GM23248 (cell line): ENCODE data around the gene ZNF541. TPM values are rescaled to one million over a fixed set of nuclear protein-coding genes. Genes with fewer than 3 reads are reported as not detected.

Source experiments
- DNase-seq: peaks from one replicate; pipeline ENCODE4 v3.0.0-alpha.2; 2015
- H2AFZ ChIP-seq: fragments of 200-600 bp; sonication (generic); 2 replicates; pipeline ENCODE4 v1.6.1; 2016; ENCODE audit warnings: antibody characterized with exemption
- H3F3A ChIP-seq: fragments of 200-600 bp; sonication (generic); 2 replicates; pipeline ENCODE4 v1.6.1; 2016; ENCODE audit warnings: mild to moderate bottlenecking, antibody characterized with exemption, mixed run types; ENCODE audit not compliant: insufficient read depth
- H3K27ac ChIP-seq: fragments of 200-600 bp; sonication (generic); 2 replicates; pipeline ENCODE4 v1.5.1; 2016; ENCODE audit warnings: mild to moderate bottlenecking
- H3K27me3 ChIP-seq: fragments of 200-600 bp; sonication (generic); replicated peaks from 2 replicates; pipeline ENCODE4 v1.6.1; 2016; ENCODE audit warnings: mild to moderate bottlenecking; ENCODE audit not compliant: insufficient read depth
- H3K36me3 ChIP-seq: fragments of 200-600 bp; sonication (generic); 2 replicates; pipeline ENCODE4 v1.6.1; 2016; ENCODE audit warnings: low read depth, mild to moderate bottlenecking
- H3K4me1 ChIP-seq: fragments of 200-600 bp; sonication (generic); 2 replicates; pipeline ENCODE4 v1.6.1; 2016; ENCODE audit warnings: mild to moderate bottlenecking; ENCODE audit not compliant: insufficient read depth
- H3K4me2 ChIP-seq: fragments of 200-600 bp; sonication (generic); one replicate; pipeline ENCODE4 v1.6.1; 2016; ENCODE audit warnings: mild to moderate bottlenecking; ENCODE audit not compliant: unreplicated experiment
- H3K4me3 ChIP-seq: fragments of 200-600 bp; sonication (generic); 2 replicates; pipeline ENCODE4 v1.5.1; 2016; ENCODE audit warnings: mild to moderate bottlenecking
- H3K79me2 ChIP-seq: fragments of 200-600 bp; sonication (generic); 2 replicates; pipeline ENCODE4 v1.6.1; 2016; ENCODE audit warnings: mild to moderate bottlenecking; ENCODE audit not compliant: insufficient read depth
- H3K9ac ChIP-seq: fragments of 200-600 bp; sonication (generic); 2 replicates; pipeline ENCODE4 v1.6.1; 2016; ENCODE audit warnings: mild to moderate bottlenecking
- H3K9me2 ChIP-seq: fragments of 200-600 bp; sonication (generic); 2 replicates; pipeline ENCODE4 v1.6.1; 2016; ENCODE audit warnings: mixed run types, mild to moderate bottlenecking, moderate library complexity; ENCODE audit not compliant: insufficient read depth
- H3K9me3 ChIP-seq: fragments of 200-600 bp; sonication (generic); one replicate; pipeline ENCODE4 v1.6.1; 2017; ENCODE audit warnings: low read depth
- H4K20me1 ChIP-seq: fragments of 200-600 bp; sonication (generic); 2 replicates; pipeline ENCODE4 v1.6.0; 2016; ENCODE audit not compliant: insufficient read depth
- EZH2 ChIP-seq: fragments of 200-600 bp; sonication (generic); IDR thresholded peaks from 2 replicates; pipeline ENCODE4 v1.6.1; 2018; ENCODE audit warnings: antibody characterized with exemption, mild to moderate bottlenecking; ENCODE audit not compliant: insufficient read depth, poor library complexity, severe bottlenecking
- EZH2phosphoT487 ChIP-seq: fragments of 200-600 bp; sonication (generic); IDR thresholded peaks from 2 replicates; pipeline ENCODE4 v1.6.1; 2018; ENCODE audit warnings: antibody characterized with exemption, moderate library complexity, mild to moderate bottlenecking, low read depth; ENCODE audit not compliant: insufficient read depth
- WGBS, 2 experiments: methylation state at CpG; one replicate each; pipeline ENCODE4 v1.1.6; 2015 to 2017; ENCODE audit warnings: low lambda C conversion rate in 2 of 2, low coverage in 1 of 2; ENCODE audit errors: missing lambda C conversion rate in 2 of 2; 5-methylcytosine and 5-hydroxymethylcytosine counted together
- in situ Hi-C: fragments of 300-500 bp; cut with MboI; formaldehyde crosslinking; loops from 2 replicates; pipeline ENCODE4 v1.15.0; 2020
- polyA plus RNA-seq: library from polyadenylated mRNA; unstranded; fragments of >200 nt; fragmentation: Nextera tagmentation; extraction: Ambion mirVana; gene quantifications from 2 replicates; pipeline ENCODE4 v1.2.1, GENCODE V29; 2016
- total RNA-seq: library from RNA; depleted of rRNA; stranded (reverse); fragments of >200 nt; shearing (Covaris generic); gene quantifications from 2 replicates; pipeline ENCODE4 v1.2.3, GENCODE V29; 2014

Gene ZNF541
- total and polyA plus RNA-seq, 2 experiments from 2014 or later, result 0.15 TPM; not detected in 1

DNA sequence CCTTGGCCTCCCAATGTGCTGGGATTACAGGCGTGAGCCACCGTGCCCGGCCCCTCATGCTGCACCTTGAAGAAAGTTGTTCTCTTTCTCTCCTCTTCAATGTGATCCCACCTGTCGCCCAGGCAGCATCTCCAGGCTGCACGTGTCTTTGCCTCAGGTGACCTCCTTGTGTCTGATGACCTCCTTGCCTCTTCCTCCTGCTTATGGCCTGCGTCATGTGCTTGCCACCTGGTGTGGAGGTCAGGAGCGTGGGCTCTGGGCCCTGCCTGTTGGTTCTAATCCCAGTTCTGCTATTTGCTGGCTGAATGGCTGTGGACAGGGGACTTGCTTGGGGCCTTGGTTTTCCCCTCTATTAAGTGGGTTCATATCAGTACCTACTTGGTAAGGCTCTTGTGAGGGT is 42.3 kb upstream of the ZNF541 start:
- Histone ChIP-seq H3K27me3 (no peaks in the 10 kb centered on the region), H3F3A (peaks cover 11% of the 10 kb centered on the region; the same call in 1 of the 2 replicates), H3K4me3 (no peak overlapping the region), H2AFZ (no peak overlapping the region), H3K36me3 (no peaks in the 10 kb centered on the region), H3K79me2 (peaks cover 100% of the 10 kb centered on the region), H3K27ac (no peak overlapping the region), H3K4me2 (no peak overlapping the region), H3K9ac (no peak overlapping the region), H4K20me1 (peaks cover 5% of the 10 kb centered on the region; the same call in 1 of the 2 replicates), H3K9me3 (no peaks in the 10 kb centered on the region), H3K4me1 (peaks cover 23% of the 10 kb centered on the region), H3K9me2 (no peaks in the 10 kb centered on the region)
- WGBS, 2 experiments, result 88 to 93% methylated on average over 7 of the region's 7 CpGs
- TF ChIP-seq EZH2 (no peak), EZH2phosphoT487 (no peak)
- in situ Hi-C loops, result no loop called here
- DNase-seq, result no peak

DNA sequence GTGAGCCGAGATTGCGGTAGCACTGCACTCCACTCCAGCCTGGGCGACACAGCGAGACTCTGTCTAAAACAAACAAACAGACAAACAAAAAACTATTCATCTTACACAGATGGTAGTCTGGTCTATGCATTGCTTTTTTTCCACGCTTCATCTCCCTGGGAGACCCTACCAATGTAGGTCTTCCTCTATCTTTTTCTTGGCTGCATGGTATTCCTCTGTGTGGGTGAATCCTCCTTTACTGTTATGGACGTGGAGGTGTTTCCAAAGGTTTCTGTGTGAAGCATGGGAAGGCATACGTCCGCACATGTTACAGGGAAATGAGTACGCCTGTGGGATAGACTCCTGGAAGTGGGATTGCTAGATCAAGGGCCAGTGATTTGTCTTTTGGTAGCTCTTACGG is 41.6 kb upstream of the ZNF541 start:
- Histone ChIP-seq H3K27ac (no peak overlapping the region), H3K9me3 (no peaks in the 10 kb centered on the region), H4K20me1 (peaks cover 5% of the 10 kb centered on the region; the same call in 1 of the 2 replicates), H3K79me2 (peaks cover 100% of the 10 kb centered on the region), H3K4me2 (no peak overlapping the region), H3K27me3 (no peaks in the 10 kb centered on the region), H3K4me1 (peaks cover 23% of the 10 kb centered on the region), H3K36me3 (no peaks in the 10 kb centered on the region), H2AFZ (no peak overlapping the region), H3K9ac (no peak overlapping the region), H3K4me3 (no peak overlapping the region), H3K9me2 (no peaks in the 10 kb centered on the region), H3F3A (peaks cover 11% of the 10 kb centered on the region; the same call in 1 of the 2 replicates)
- TF ChIP-seq EZH2, result no peak
- no peak for TF ChIP-seq EZH2phosphoT487
- 93 to 95% methylated on average over 10 of the region's 10 CpGs for WGBS, 2 experiments
- in situ Hi-C loops, result no loop called here
- DNase-seq, result no peak

DNA sequence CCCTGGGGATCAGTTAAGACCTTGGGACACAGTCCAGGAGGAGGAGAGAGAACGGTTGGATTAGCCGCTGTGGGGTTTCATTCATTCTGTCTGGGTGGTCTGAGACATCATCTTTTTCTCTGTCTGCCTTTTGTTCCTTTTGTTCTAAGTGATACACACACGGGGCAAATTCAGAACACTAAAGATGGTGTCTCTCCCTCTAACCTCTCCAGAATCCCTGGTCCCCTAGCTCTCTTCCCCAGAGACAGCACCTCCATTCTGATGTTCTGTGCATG is 41.0 kb upstream of the ZNF541 start:
- peaks cover 23% of the 10 kb centered on the region for H3K4me1 ChIP-seq
- H3K79me2 ChIP-seq, result peaks cover 100% of the 10 kb centered on the region
- H3K9ac ChIP-seq, result peak overlapping the region; percentile 52; the same call in 1 of the 2 replicates
- H3K9me3 ChIP-seq, result no peaks in the 10 kb centered on the region
- TF ChIP-seq EZH2phosphoT487 (no peak), EZH2 (no peak)
- no peaks in the 10 kb centered on the region for H3K36me3 ChIP-seq
- H3K27ac ChIP-seq, result peak overlapping the region; percentile 73
- in situ Hi-C loops, result no loop called here
- no peak overlapping the region for H3K4me2 ChIP-seq
- WGBS, 2 experiments, result 74 to 75% methylated on average over 3 of the region's 3 CpGs
- H3K9me2 ChIP-seq, result no peaks in the 10 kb centered on the region
- H2AFZ ChIP-seq, result no peak overlapping the region
- no peak overlapping the region for H3K4me3 ChIP-seq
- H4K20me1 ChIP-seq, result peaks cover 5% of the 10 kb centered on the region; the same call in 1 of the 2 replicates
- H3F3A ChIP-seq, result peaks cover 11% of the 10 kb centered on the region; the same call in 1 of the 2 replicates
- no peak for DNase-seq
- no peaks in the 10 kb centered on the region for H3K27me3 ChIP-seq

DNA sequence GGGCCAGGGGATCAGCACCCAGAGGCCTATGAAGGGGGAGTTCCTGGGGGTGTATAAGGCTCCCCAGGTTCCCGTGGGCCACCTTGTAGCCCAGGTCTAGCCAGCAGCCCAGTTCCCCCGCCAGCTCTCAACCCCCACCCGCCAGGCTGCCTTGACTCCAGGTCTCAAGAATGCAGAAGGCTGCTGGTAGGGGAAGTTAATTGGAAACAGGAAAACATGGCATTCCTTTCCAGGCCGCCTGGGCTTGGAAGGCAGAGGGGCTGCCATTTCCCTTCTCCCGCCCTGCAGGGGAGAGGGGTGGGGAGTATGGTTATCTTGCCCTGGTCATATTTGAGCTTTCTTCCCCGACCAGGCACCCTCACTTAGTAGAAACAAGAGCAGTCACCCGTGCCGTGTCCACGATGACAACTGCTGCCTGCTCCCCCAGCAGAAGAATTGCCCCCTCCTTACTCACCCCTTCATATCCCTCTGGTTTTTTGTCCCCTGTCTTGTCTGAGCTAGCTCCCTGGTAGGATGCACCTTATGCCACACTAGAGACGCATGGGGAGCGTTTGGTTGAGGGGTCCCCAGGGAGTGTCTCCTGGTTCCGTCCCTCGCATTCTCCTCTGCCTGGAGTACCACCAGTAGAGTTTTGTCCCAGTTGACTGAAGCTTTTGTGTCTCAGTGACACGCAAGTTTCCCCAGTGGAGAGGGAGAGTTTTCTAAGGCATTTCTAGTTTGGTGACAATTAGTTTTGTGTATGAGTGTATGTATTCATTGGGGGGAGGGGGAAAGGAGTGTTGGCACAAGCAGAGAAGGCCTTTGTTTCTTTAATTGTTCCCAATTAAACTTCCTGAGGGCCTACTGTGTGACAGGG is 40.4 kb upstream of the ZNF541 start:
- Histone ChIP-seq H3K9me2 (no peaks in the 10 kb centered on the region), H4K20me1 (peaks cover under 1% of the 10 kb centered on the region; the same call in 1 of the 2 replicates), H3K9ac (peak overlapping the region; percentile 52), H3K4me2 (peak overlapping the region; percentile 56), H3K27ac (peak overlapping the region; percentile 73), H3K4me1 (peaks cover 23% of the 10 kb centered on the region), H3K4me3 (peak overlapping the region; percentile 46), H3K9me3 (no peaks in the 10 kb centered on the region), H2AFZ (no peak overlapping the region), H3F3A (peaks cover 11% of the 10 kb centered on the region; the same call in 1 of the 2 replicates), H3K36me3 (no peaks in the 10 kb centered on the region), H3K79me2 (peaks cover 95% of the 10 kb centered on the region), H3K27me3 (no peaks in the 10 kb centered on the region)
- peak; percentile 88 for DNase-seq
- in situ Hi-C loops, result no loop called here
- TF ChIP-seq EZH2 (no peak), EZH2phosphoT487 (no peak)
- 28% methylated on average over 13 to 14 of the region's 14 CpGs for WGBS, 2 experiments
